ENCODE measurements around the gene RELB. TPM values are rescaled to one million over a fixed set of nuclear protein-coding genes. Genes with fewer than 3 reads are reported as not detected.
"Not testable (repeated sequence)": the region's sequence is repeated elsewhere in the genome, so short reads cannot be mapped to it uniquely, and the experiment has no call there.

RELB gene
- total RNA-seq, 4 donors from 2014 or later: 5.8 to 26.5 (median 13.5) TPM

GRCh38 chr19:44969437-44969836 lies 31.8 kb upstream of the RELB start:
- ATAC-seq (ENCODE audit: low FRiP score) (no peak), DNase-seq (ENCODE audit: low spot score) (no peak)
- TF ChIP-seq CTCF (IDR thresholded peaks at IDR 0.05): no peak

- DNase-seq (ENCODE audit: low spot score); ATAC-seq (ENCODE audit: low FRiP score): not testable (repeated sequence)
Measured at GRCh38 chr19:44971451-44971850, 29.8 kb upstream of the RELB start.

GRCh38 chr19:44972802-44973201 lies 28.5 kb upstream of the RELB start:
- no peak for DNase-seq (ENCODE audit: low spot score)
- ATAC-seq (ENCODE audit: low FRiP score): no peak
- TF ChIP-seq CTCF (IDR thresholded peaks at IDR 0.05): no peak

GRCh38 chr19:44973982-44974735 lies 27.1 kb upstream of the RELB start:
- ATAC-seq (ENCODE audit: low FRiP score) (no peak), DNase-seq (ENCODE audit: low spot score) (no peak)
- TF ChIP-seq CTCF (IDR thresholded peaks at IDR 0.05): no peak

GRCh38 chr19:44974857-44975256 lies 26.4 kb upstream of the RELB start:
- ATAC-seq (ENCODE audit: low FRiP score): no peak
- no peak for DNase-seq (ENCODE audit: low spot score)
- no peak for TF ChIP-seq CTCF (IDR thresholded peaks at IDR 0.05)

GRCh38 chr19:44975444-44975843 lies 25.8 kb upstream of the RELB start:
- ATAC-seq (ENCODE audit: low FRiP score) (no peak), DNase-seq (ENCODE audit: low spot score) (no peak)
- no peak for TF ChIP-seq CTCF (IDR thresholded peaks at IDR 0.05)

GRCh38 chr19:44984005-44984404 lies 17.3 kb upstream of the RELB start:
- DNase-seq (ENCODE audit: low spot score) (no peak), ATAC-seq (ENCODE audit: low FRiP score) (no peak)
- no peak for TF ChIP-seq CTCF (IDR thresholded peaks at IDR 0.05)

Measured in omental fat pad (tissue), 4 donors.